OCI-LY3 (cell line): Measurements from ENCODE around the gene HERC4.

Source experiments
- H2AFZ ChIP-seq: fragments of 200-600, 300-600 bp; shearing (Covaris generic); 2 replicates; pipeline ENCODE4 v1.6.0; 2014; ENCODE audit warnings: antibody characterized with exemption, low read depth, low read length
- H3K27ac ChIP-seq: fragments of 200-600, 300-600 bp; sonication (generic); 2 replicates; pipeline ENCODE4 v1.5.1; 2014; ENCODE audit warnings: mild to moderate bottlenecking, low read length, moderate library complexity, mixed read lengths
- H3K27me3 ChIP-seq: fragments of 200-600, 300-600 bp; sonication (generic); 2 replicates; pipeline ENCODE4 v1.6.1; 2014; ENCODE audit warnings: low read depth, low read length, mixed read lengths
- H3K36me3 ChIP-seq: fragments of 200-600, 300-600 bp; sonication (generic); replicated peaks from 2 replicates; pipeline ENCODE3; 2014; ENCODE audit warnings: low read depth, low read length, mixed read lengths
- H3K4me1 ChIP-seq: fragments of 300-600, 200-600 bp; sonication (generic); 2 replicates; pipeline ENCODE4 v1.6.1; 2014; ENCODE audit warnings: low read length, mixed read lengths
- H3K4me2 ChIP-seq: fragments of 200-600, 300-600 bp; sonication (generic); 2 replicates; pipeline ENCODE4 v1.6.1; 2014; ENCODE audit warnings: low read length, mixed read lengths
- H3K4me3 ChIP-seq: fragments of 300-600, 200-600 bp; sonication (generic); 2 replicates; pipeline ENCODE4 v1.5.1; 2014; ENCODE audit warnings: antibody characterized with exemption, mild to moderate bottlenecking, low read length, moderate library complexity
- H3K79me2 ChIP-seq: fragments of 300-600, 200-600 bp; shearing (Covaris generic); 2 replicates; pipeline ENCODE4 v1.6.1; 2014; ENCODE audit warnings: mild to moderate bottlenecking, low read length, mixed read lengths
- H3K9ac ChIP-seq: fragments of 300-600, 200-600 bp; shearing (Covaris generic); 2 replicates; pipeline ENCODE4 v1.6.0; 2014; ENCODE audit warnings: mild to moderate bottlenecking, low read length, moderate library complexity
- H3K9me3 ChIP-seq: fragments of 200-600, 300-600 bp; shearing (Covaris generic); 2 replicates; pipeline ENCODE4 v1.6.1; 2014; ENCODE audit warnings: low read length, mixed read lengths; ENCODE audit not compliant: insufficient read depth
- H4K20me1 ChIP-seq: fragments of 200-600, 300-600 bp; sonication (generic); 2 replicates; pipeline ENCODE4 v1.6.1; 2016; ENCODE audit warnings: low read length, mixed read lengths; ENCODE audit not compliant: insufficient read depth
- CTCF ChIP-seq: fragments of 200-600, 300-600 bp; sonication (generic); IDR thresholded peaks from 2 replicates; pipeline ENCODE4 v1.5.1; 2014; ENCODE audit warnings: antibody characterized with exemption, low read length, low read depth
- EZH2phosphoT487 ChIP-seq: fragments of 200-600 bp; shearing (Covaris generic); IDR thresholded peaks from 2 replicates; pipeline ENCODE4 v1.6.1; 2018; ENCODE audit warnings: antibody characterized with exemption, mixed run types, low read depth

Gene HERC4

GRCh38 chr10:67935223-67935622 is 139.9 kb downstream of the HERC4 start:
- H3K4me3 ChIP-seq: no peak overlapping the region
- no peak overlapping the region for H2AFZ ChIP-seq
- H3K36me3 ChIP-seq: no peaks in the 10 kb centered on the region
- no peak overlapping the region for H3K9ac ChIP-seq
- H3K79me2 ChIP-seq: no peaks in the 10 kb centered on the region
- no peak for TF ChIP-seq CTCF
- no peak for TF ChIP-seq EZH2phosphoT487
- no peaks in the 10 kb centered on the region for H3K9me3 ChIP-seq
- no peaks in the 10 kb centered on the region for H3K4me1 ChIP-seq
- H3K27me3 ChIP-seq: no peaks in the 10 kb centered on the region
- no peaks in the 10 kb centered on the region for H4K20me1 ChIP-seq
- no peak overlapping the region for H3K4me2 ChIP-seq
- no peak overlapping the region for H3K27ac ChIP-seq

- H3K36me3 ChIP-seq: no peaks in the 10 kb centered on the region
- H3K9ac ChIP-seq: no peak overlapping the region
- no peaks in the 10 kb centered on the region for H3K9me3 ChIP-seq
- H3K4me3 ChIP-seq: no peak overlapping the region
- H4K20me1 ChIP-seq: no peaks in the 10 kb centered on the region
- H2AFZ ChIP-seq: no peak overlapping the region
- H3K4me2 ChIP-seq: no peak overlapping the region
- H3K27me3 ChIP-seq: no peaks in the 10 kb centered on the region
- H3K4me1 ChIP-seq: no peaks in the 10 kb centered on the region
- H3K79me2 ChIP-seq: no peaks in the 10 kb centered on the region
- H3K27ac ChIP-seq: no peak overlapping the region
- no peak for TF ChIP-seq EZH2phosphoT487
These were observed 140.7 kb downstream of the HERC4 start for GRCh38 chr10:67934336-67934735.

GRCh38 chr10:67933199-67933598 is 141.9 kb downstream of the HERC4 start:
- H3K4me1 ChIP-seq: no peaks in the 10 kb centered on the region
- H3K4me3 ChIP-seq: no peak overlapping the region
- H3K9ac ChIP-seq: no peak overlapping the region
- no peak for TF ChIP-seq EZH2phosphoT487
- H3K79me2 ChIP-seq: no peaks in the 10 kb centered on the region
- no peaks in the 10 kb centered on the region for H3K27me3 ChIP-seq
- H2AFZ ChIP-seq: no peak overlapping the region
- no peaks in the 10 kb centered on the region for H3K36me3 ChIP-seq
- H3K9me3 ChIP-seq: no peaks in the 10 kb centered on the region
- no peak overlapping the region for H3K4me2 ChIP-seq
- H3K27ac ChIP-seq: no peak overlapping the region
- H4K20me1 ChIP-seq: no peaks in the 10 kb centered on the region

- H3K4me1 ChIP-seq: no peaks in the 10 kb centered on the region
- H3K27me3 ChIP-seq: no peaks in the 10 kb centered on the region
- no peak overlapping the region for H3K9ac ChIP-seq
- H3K9me3 ChIP-seq: no peaks in the 10 kb centered on the region
- H2AFZ ChIP-seq: no peak overlapping the region
- H4K20me1 ChIP-seq: no peaks in the 10 kb centered on the region
- H3K27ac ChIP-seq: no peak overlapping the region
- H3K79me2 ChIP-seq: no peaks in the 10 kb centered on the region
- TF ChIP-seq CTCF: no peak
- no peak for TF ChIP-seq EZH2phosphoT487
- H3K4me2 ChIP-seq: no peak overlapping the region
- no peaks in the 10 kb centered on the region for H3K36me3 ChIP-seq
- no peak overlapping the region for H3K4me3 ChIP-seq
These were observed 148.1 kb downstream of the HERC4 start for GRCh38 chr10:67926951-67927350.

GRCh38 chr10:67925449-67926005 is 149.6 kb downstream of the HERC4 start:
- Histone ChIP-seq H3K4me1 (no peaks in the 10 kb centered on the region), H4K20me1 (no peaks in the 10 kb centered on the region), H3K4me3 (no peak overlapping the region), H3K9ac (no peak overlapping the region), H3K4me2 (no peak overlapping the region), H3K79me2 (no peaks in the 10 kb centered on the region), H3K27ac (no peak overlapping the region), H2AFZ (no peak overlapping the region), H3K27me3 (no peaks in the 10 kb centered on the region), H3K36me3 (no peaks in the 10 kb centered on the region), H3K9me3 (no peaks in the 10 kb centered on the region)
- no peak for TF ChIP-seq EZH2phosphoT487
- no peak for TF ChIP-seq CTCF
